HG03066 (cell line): Measurements from ENCODE around the gene CPT2.
"Not testable (repeated sequence)": the region's sequence is repeated elsewhere in the genome, so short reads cannot be mapped to it uniquely, and the experiment has no call there.

Source experiments
- ATAC-seq: cut with Tn5 transposase; IDR thresholded peaks from one replicate; pipeline ENCODE4 v1.9.1; 2021; ENCODE audit warnings: low read depth; ENCODE audit not compliant: unreplicated experiment

The CPT2 gene

GRCh38 chr1:53182111-53182593 lies 14.5 kb upstream of the CPT2 start:
- ATAC-seq = no peak

- ATAC-seq = no peak
These were observed 13.9 kb upstream of the CPT2 start for GRCh38 chr1:53182716-53183094.

- ATAC-seq = no peak
These were observed 13.3 kb upstream of the CPT2 start for GRCh38 chr1:53183095-53183990.

- ATAC-seq = not testable (repeated sequence)
These were observed 10.7 kb upstream of the CPT2 start for GRCh38 chr1:53185955-53186297.

- ATAC-seq = no peak
These were observed 10.1 kb upstream of the CPT2 start for GRCh38 chr1:53186533-53186932.

- no peak for ATAC-seq
These were observed 9.2 kb upstream of the CPT2 start for GRCh38 chr1:53187401-53187800.

- ATAC-seq = no peak
These were observed 8.5 kb upstream of the CPT2 start for GRCh38 chr1:53188099-53188498.

GRCh38 chr1:53189061-53189460 lies 7.6 kb upstream of the CPT2 start:
- ATAC-seq = no peak

- no peak for ATAC-seq
These were observed 6.4 kb upstream of the CPT2 start for GRCh38 chr1:53190210-53190611.

- ATAC-seq = no peak
These were observed 1.2 kb upstream of the CPT2 start for GRCh38 chr1:53195246-53196016.

- no peak for ATAC-seq
These were observed 573 bp upstream of the CPT2 start for GRCh38 chr1:53196017-53196484.

- ATAC-seq = no peak
These were observed 922 bp downstream of the CPT2 start for GRCh38 chr1:53197291-53198200.

GRCh38 chr1:53198241-53198651 lies 1.6 kb downstream of the CPT2 start:
- no peak for ATAC-seq

GRCh38 chr1:53203466-53203865 lies 6.8 kb downstream of the CPT2 start:
- no peak for ATAC-seq

GRCh38 chr1:53205496-53205895 lies 8.9 kb downstream of the CPT2 start:
- ATAC-seq = not testable (repeated sequence)

- not testable (repeated sequence) for ATAC-seq
These were observed 9.6 kb downstream of the CPT2 start for GRCh38 chr1:53206083-53206685.

- ATAC-seq = no peak
These were observed 10.2 kb downstream of the CPT2 start for GRCh38 chr1:53206735-53207379.

GRCh38 chr1:53207726-53208125 lies 11.1 kb downstream of the CPT2 start:
- ATAC-seq = no peak

GRCh38 chr1:53210352-53210751 lies 13.7 kb downstream of the CPT2 start:
- ATAC-seq = no peak

GRCh38 chr1:53210954-53211353 lies 14.3 kb downstream of the CPT2 start:
- ATAC-seq = no peak
